ENCODE data around the gene LIM2.
"Not testable (repeated sequence)": the region's sequence is repeated elsewhere in the genome, so short reads cannot be mapped to it uniquely, and the experiment has no call there.

Gene LIM2

GRCh38 chr19:51410950-51411748 is 23.4 kb upstream of the LIM2 start:
- DNase-seq (ENCODE audit: low read depth): no peak
- H3K4me3 ChIP-seq (ENCODE audit: low read depth, low read length): no peak overlapping the region
- TF ChIP-seq, protein P1, sequence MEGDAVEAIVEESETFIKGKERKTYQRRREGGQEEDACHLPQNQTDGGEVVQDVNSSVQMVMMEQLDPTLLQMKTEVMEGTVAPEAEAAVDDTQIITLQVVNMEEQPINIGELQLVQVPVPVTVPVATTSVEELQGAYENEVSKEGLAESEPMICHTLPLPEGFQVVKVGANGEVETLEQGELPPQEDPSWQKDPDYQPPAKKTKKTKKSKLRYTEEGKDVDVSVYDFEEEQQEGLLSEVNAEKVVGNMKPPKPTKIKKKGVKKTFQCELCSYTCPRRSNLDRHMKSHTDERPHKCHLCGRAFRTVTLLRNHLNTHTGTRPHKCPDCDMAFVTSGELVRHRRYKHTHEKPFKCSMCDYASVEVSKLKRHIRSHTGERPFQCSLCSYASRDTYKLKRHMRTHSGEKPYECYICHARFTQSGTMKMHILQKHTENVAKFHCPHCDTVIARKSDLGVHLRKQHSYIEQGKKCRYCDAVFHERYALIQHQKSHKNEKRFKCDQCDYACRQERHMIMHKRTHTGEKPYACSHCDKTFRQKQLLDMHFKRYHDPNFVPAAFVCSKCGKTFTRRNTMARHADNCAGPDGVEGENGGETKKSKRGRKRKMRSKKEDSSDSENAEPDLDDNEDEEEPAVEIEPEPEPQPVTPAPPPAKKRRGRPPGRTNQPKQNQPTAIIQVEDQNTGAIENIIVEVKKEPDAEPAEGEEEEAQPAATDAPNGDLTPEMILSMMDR (conservative IDR thresholded peaks at IDR 0.05; ENCODE audit: low read depth, low read length): no peak

- peak; percentile 54 for DNase-seq (ENCODE audit: low read depth)
- TF ChIP-seq, protein P1 (conservative IDR thresholded peaks at IDR 0.05; ENCODE audit: low read depth, low read length): peak; percentile 68
- H3K4me3 ChIP-seq (ENCODE audit: low read depth, low read length): no peak overlapping the region
Observed at GRCh38 chr19:51407511-51408131, 19.8 kb upstream of the LIM2 start.

- TF ChIP-seq, protein P1 (conservative IDR thresholded peaks at IDR 0.05; ENCODE audit: low read depth, low read length): no peak
- DNase-seq (ENCODE audit: low read depth): no peak
- H3K4me3 ChIP-seq (ENCODE audit: low read depth, low read length): no peak overlapping the region
Observed at GRCh38 chr19:51402117-51402516, 14.3 kb upstream of the LIM2 start.

DNA sequence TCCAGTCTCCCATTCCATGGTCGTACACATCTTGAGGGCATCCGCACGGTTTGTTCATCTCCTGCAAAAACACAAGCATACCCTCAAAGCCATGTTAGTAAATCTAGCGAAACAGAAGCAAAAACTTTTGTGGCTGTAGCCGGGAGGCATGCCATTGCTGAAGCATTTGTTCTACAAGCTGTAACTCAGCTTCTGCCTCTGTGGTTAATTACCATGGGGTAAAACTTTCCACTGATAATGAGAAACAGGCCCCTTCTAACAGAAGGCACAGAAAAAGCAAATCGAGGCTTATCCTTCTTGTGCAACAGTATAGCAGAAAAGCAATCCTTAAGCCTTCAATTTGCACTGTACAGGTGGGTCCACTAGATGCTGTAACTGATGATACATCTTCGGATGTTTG is 12.2 kb upstream of the LIM2 start:
- DNase-seq (ENCODE audit: low read depth); H3K4me3 ChIP-seq (ENCODE audit: low read depth, low read length): not testable (repeated sequence)

- no peak for DNase-seq (ENCODE audit: low read depth)
- TF ChIP-seq, protein P1 (conservative IDR thresholded peaks at IDR 0.05; ENCODE audit: low read depth, low read length): no peak
Observed at GRCh38 chr19:51399231-51399630, 11.5 kb upstream of the LIM2 start.

GRCh38 chr19:51398096-51398704 is 10.4 kb upstream of the LIM2 start:
- H3K4me3 ChIP-seq (ENCODE audit: low read depth, low read length): no peak overlapping the region
- TF ChIP-seq, protein P1 (conservative IDR thresholded peaks at IDR 0.05; ENCODE audit: low read depth, low read length): peak; percentile 57
- peak; percentile 58 for DNase-seq (ENCODE audit: low read depth)

More at GRCh38 chr19:51399231-51399630, 11.5 kb upstream of the LIM2 start:
- H3K4me3 ChIP-seq (ENCODE audit: low read depth, low read length): no peak overlapping the region

- DNase-seq (ENCODE audit: low read depth): peak; percentile 29
Observed at GRCh38 chr19:51397453-51397852, 9.7 kb upstream of the LIM2 start.

More at GRCh38 chr19:51397453-51397852, 9.7 kb upstream of the LIM2 start:
- H3K4me3 ChIP-seq (ENCODE audit: low read depth, low read length): not testable (repeated sequence)

Data from choroid plexus epithelial cell (primary cell).